Esophagus (tissue), 2 donors: ENCODE results near the gene NAPB. TPM values are rescaled to one million over a fixed set of nuclear protein-coding genes. Genes with fewer than 3 reads are reported as not detected.

Experiments used
- H3K27ac ChIP-seq, 2 donors: one replicate each; pipeline ENCODE4 v1.5.1; 2013; ENCODE audit warnings: low read depth in 2 of 2, mild to moderate bottlenecking in 2 of 2, inconsistent platforms in 1 of 2, low read length in 1 of 2, moderate library complexity in 1 of 2
- H3K27me3 ChIP-seq, 2 donors: one replicate each; pipeline ENCODE4 v1.6.1; 2013; ENCODE audit warnings: low read length in 2 of 2, control low read depth in 1 of 2, mild to moderate bottlenecking in 1 of 2; ENCODE audit not compliant: insufficient read depth in 2 of 2, control insufficient read depth in 1 of 2
- H3K36me3 ChIP-seq, 2 donors: one replicate each; pipeline ENCODE4 v1.6.1; 2013; ENCODE audit warnings: low read length in 1 of 2; ENCODE audit not compliant: control insufficient read depth in 2 of 2, insufficient read depth in 2 of 2
- H3K4me1 ChIP-seq, 2 donors: one replicate each; pipeline ENCODE4 v1.6.1; 2013; ENCODE audit warnings: low read length in 1 of 2; ENCODE audit not compliant: control insufficient read depth in 2 of 2, insufficient read depth in 2 of 2
- H3K4me3 ChIP-seq, 2 donors: one replicate each; pipeline ENCODE4 v1.5.1; 2013; ENCODE audit warnings: low read length in 2 of 2, mild to moderate bottlenecking in 2 of 2, low read depth in 1 of 2, moderate library complexity in 1 of 2
- H3K9me3 ChIP-seq, 2 donors: one replicate each; pipeline ENCODE4 v1.6.1; 2013; ENCODE audit warnings: mild to moderate bottlenecking in 2 of 2, low read depth in 1 of 2, low read length in 1 of 2, moderate library complexity in 1 of 2; ENCODE audit not compliant: control insufficient read depth in 2 of 2, insufficient read depth in 1 of 2
- WGBS, 2 donors: extraction: QIAGEN DNeasy Blood & Tissue Kit; methylation state at CpG; one replicate each; pipeline ENCODE4 v1.1.7; 2013; 5-methylcytosine and 5-hydroxymethylcytosine counted together
- polyA plus RNA-seq, 2 donors: library from polyadenylated mRNA; stranded (reverse); fragments of 200-250 nt; gene quantifications; one replicate each; pipeline ENCODE4 v1.2.3, GENCODE V29; 2013
- donor health status: healthy with polysubstance abuse.
- donor health status: Bipolar disorder and iron deficiency.

Gene NAPB
- polyA plus RNA-seq, 2 donors, result 3.4 to 4.7 TPM

GRCh38 chr20:23396950-23397627, 24.2 kb downstream of the NAPB start:
- Histone ChIP-seq H3K27ac (no peak overlapping the region), H3K36me3 (peaks cover 10 to 18% of the 10 kb centered on the region in 2 donors), H3K27me3 (no peaks in the 10 kb centered on the region), H3K4me1 (no peaks in the 10 kb centered on the region), H3K4me3 (no peak overlapping the region), H3K9me3 (no peaks in the 10 kb centered on the region)
- WGBS, 2 donors, result 74 to 75% methylated on average over 6 of the region's 6 CpGs

DNA sequence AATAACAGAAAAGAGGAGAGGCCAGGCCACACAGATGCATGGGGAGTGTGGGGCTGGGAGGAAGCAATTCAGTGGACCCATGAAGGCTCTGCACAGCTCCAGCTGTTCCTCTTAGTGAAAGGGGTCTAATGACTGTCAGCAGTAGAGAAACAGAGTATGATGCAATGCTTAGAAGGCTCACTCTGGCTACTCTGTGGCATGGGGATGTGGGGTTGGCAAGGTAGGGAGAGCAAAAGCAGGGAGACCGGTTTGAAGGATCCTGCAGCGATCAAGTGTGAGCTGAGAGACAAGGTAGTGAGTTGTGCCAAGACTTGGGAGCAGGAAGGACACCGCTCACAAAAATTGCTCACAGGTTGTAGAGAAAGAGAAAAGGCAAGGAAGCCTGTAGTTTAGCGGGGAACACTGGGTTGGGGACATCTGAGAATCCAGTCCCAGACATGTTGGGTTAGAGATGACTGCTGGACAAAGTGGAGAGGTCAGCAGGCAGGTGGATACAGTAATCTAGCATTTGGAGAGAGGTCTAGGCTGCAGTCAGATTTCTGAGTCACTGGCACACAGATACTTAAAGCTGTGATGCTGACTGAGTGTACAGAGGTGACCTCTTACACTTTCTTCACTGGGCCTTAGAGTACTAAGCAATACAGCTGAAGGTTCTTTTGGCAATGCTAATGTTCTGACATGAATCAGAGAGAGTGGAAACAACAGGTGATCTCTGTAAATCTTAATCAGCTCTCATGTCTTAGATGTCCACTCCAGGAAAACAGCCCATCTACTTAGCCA, 27.1 kb downstream of the NAPB start:
- WGBS, 2 donors, result 94 to 96% methylated on average over 4 of the region's 4 CpGs
- peaks cover 16 to 18% of the 10 kb centered on the region in 2 donors for H3K36me3 ChIP-seq

GRCh38 chr20:23391707-23392310, 29.5 kb downstream of the NAPB start:
- H3K4me1 ChIP-seq, result no peaks in the 10 kb centered on the region
- WGBS, 2 donors, result 93 to 94% methylated on average over 4 of the region's 4 CpGs
- H3K4me3 ChIP-seq, result no peak overlapping the region
- H3K9me3 ChIP-seq, result no peaks in the 10 kb centered on the region
- no peaks in the 10 kb centered on the region for H3K27me3 ChIP-seq
- no peak overlapping the region for H3K27ac ChIP-seq
- H3K36me3 ChIP-seq, result peaks cover 16 to 18% of the 10 kb centered on the region in 2 donors

More for the DNA sequence above, 27.1 kb downstream of the NAPB start:
- H3K4me3 ChIP-seq, result no peak overlapping the region
- no peaks in the 10 kb centered on the region for H3K9me3 ChIP-seq
- no peaks in the 10 kb centered on the region for H3K4me1 ChIP-seq
- no peak overlapping the region for H3K27ac ChIP-seq
- H3K27me3 ChIP-seq, result no peaks in the 10 kb centered on the region

- no peaks in the 10 kb centered on the region for H3K27me3 ChIP-seq
- H3K27ac ChIP-seq, result no peak overlapping the region
- H3K9me3 ChIP-seq, result no peaks in the 10 kb centered on the region
- H3K4me3 ChIP-seq, result no peak overlapping the region
- no peaks in the 10 kb centered on the region for H3K4me1 ChIP-seq
- whole genome bisulfite sequencing, 2 donors, result 90 to 92% methylated on average over 1 of the region's 1 CpG
- peaks cover 16 to 18% of the 10 kb centered on the region in 2 donors for H3K36me3 ChIP-seq
These were observed 31.1 kb downstream of the NAPB start for GRCh38 chr20:23390091-23390774.

GRCh38 chr20:23387118-23387443, 34.2 kb downstream of the NAPB start:
- Histone ChIP-seq H3K27me3 (no peaks in the 10 kb centered on the region), H3K4me3 (no peak overlapping the region), H3K27ac (no peak overlapping the region), H3K36me3 (peaks cover 0 to 6% of the 10 kb centered on the region in 2 donors), H3K4me1 (no peaks in the 10 kb centered on the region), H3K9me3 (no peaks in the 10 kb centered on the region)
- WGBS, 2 donors, result 91 to 94% methylated on average over 3 of the region's 3 CpGs

- Histone ChIP-seq H3K27me3 (no peaks in the 10 kb centered on the region), H3K9me3 (no peaks in the 10 kb centered on the region), H3K27ac (no peak overlapping the region), H3K4me1 (no peaks in the 10 kb centered on the region), H3K4me3 (no peak overlapping the region), H3K36me3 (peaks cover 0 to 4% of the 10 kb centered on the region in 2 donors)
- 69 to 86% methylated on average over 6 of the region's 6 CpGs for WGBS, 2 donors
These were observed 34.8 kb downstream of the NAPB start for GRCh38 chr20:23386304-23387117.

- Histone ChIP-seq H3K36me3 (peaks cover 0 to 3% of the 10 kb centered on the region in 2 donors), H3K27ac (no peak overlapping the region)
These were observed 39.4 kb downstream of the NAPB start for GRCh38 chr20:23381876-23382275.

GRCh38 chr20:23379772-23380171, 41.5 kb downstream of the NAPB start:
- Histone ChIP-seq H3K36me3 (peaks cover 0 to 7% of the 10 kb centered on the region in 2 donors), H3K9me3 (no peaks in the 10 kb centered on the region), H3K4me1 (no peaks in the 10 kb centered on the region), H3K4me3 (no peak overlapping the region), H3K27me3 (no peaks in the 10 kb centered on the region), H3K27ac (no peak overlapping the region)

More at GRCh38 chr20:23381876-23382275, 39.4 kb downstream of the NAPB start:
- Histone ChIP-seq H3K9me3 (no peaks in the 10 kb centered on the region), H3K4me3 (no peak overlapping the region), H3K27me3 (no peaks in the 10 kb centered on the region), H3K4me1 (no peaks in the 10 kb centered on the region)

- peaks cover 14 to 16% of the 10 kb centered on the region in 2 donors for H3K36me3 ChIP-seq
- WGBS, 2 donors, result 88 to 90% methylated on average over 5 of the region's 5 CpGs
- H3K27ac ChIP-seq, result no peak overlapping the region
- H3K4me3 ChIP-seq, result no peak overlapping the region
- H3K9me3 ChIP-seq, result no peaks in the 10 kb centered on the region
- H3K27me3 ChIP-seq, result no peaks in the 10 kb centered on the region
- H3K4me1 ChIP-seq, result no peaks in the 10 kb centered on the region
These were observed 45.5 kb downstream of the NAPB start for GRCh38 chr20:23375827-23376226.
